ENCODE results near the gene C1orf216. TPM values are rescaled to one million over a fixed set of nuclear protein-coding genes. Genes with fewer than 3 reads are reported as not detected.
A peak's percentile ranks its signal among the peaks of the same experiment; 100 is the strongest.
"Not testable (repeated sequence)": the region's sequence is repeated elsewhere in the genome, so short reads cannot be mapped to it uniquely, and the experiment has no call there.

C1orf216 gene
- total RNA-seq, 2 donors from 2014 or later = 23.4 to 39.7 TPM

DNA sequence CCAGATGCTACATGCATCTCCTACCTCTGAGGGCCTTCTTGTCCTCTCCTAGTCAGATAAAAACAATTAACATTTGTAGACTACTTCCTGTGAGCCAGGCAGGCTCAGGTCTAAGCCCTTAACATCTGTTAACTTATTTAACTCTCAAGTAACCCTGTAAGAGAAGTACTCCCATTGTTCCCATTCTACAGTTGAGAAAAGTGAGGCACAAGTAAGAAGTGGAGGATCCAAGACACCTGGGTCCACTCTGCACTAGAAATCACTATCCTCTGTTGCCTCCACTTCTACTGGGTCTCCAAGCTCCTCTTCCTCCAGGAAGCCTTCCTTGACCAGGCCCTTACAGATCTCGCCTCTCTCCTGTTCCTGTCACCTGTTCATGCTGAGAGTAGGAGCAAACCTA, 9.7 kb downstream of the C1orf216 start:
- H3K4me3 ChIP-seq = no peak overlapping the region
- H3K4me1 ChIP-seq (ENCODE audit: control insufficient read depth in 1 of 2, low read depth in 2 of 2) = peaks cover 0 to 8% of the 10 kb centered on the region in 2 donors
- H3K27me3 ChIP-seq (replicated peaks; ENCODE audit: insufficient read depth) = no peaks in the 10 kb centered on the region
- H3K27ac ChIP-seq = no peak overlapping the region
- no peaks in the 10 kb centered on the region for H3K36me3 ChIP-seq
- TF ChIP-seq, protein P1, sequence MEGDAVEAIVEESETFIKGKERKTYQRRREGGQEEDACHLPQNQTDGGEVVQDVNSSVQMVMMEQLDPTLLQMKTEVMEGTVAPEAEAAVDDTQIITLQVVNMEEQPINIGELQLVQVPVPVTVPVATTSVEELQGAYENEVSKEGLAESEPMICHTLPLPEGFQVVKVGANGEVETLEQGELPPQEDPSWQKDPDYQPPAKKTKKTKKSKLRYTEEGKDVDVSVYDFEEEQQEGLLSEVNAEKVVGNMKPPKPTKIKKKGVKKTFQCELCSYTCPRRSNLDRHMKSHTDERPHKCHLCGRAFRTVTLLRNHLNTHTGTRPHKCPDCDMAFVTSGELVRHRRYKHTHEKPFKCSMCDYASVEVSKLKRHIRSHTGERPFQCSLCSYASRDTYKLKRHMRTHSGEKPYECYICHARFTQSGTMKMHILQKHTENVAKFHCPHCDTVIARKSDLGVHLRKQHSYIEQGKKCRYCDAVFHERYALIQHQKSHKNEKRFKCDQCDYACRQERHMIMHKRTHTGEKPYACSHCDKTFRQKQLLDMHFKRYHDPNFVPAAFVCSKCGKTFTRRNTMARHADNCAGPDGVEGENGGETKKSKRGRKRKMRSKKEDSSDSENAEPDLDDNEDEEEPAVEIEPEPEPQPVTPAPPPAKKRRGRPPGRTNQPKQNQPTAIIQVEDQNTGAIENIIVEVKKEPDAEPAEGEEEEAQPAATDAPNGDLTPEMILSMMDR (IDR thresholded peaks at IDR 0.05) = no peak
- DNase-seq (ENCODE audit: low spot score) = no peak
- no peaks in the 10 kb centered on the region for H3K9me3 ChIP-seq
- no peak for ATAC-seq (ENCODE audit: insufficient number of reproducible peaks, low FRiP score, low read depth)

DNA sequence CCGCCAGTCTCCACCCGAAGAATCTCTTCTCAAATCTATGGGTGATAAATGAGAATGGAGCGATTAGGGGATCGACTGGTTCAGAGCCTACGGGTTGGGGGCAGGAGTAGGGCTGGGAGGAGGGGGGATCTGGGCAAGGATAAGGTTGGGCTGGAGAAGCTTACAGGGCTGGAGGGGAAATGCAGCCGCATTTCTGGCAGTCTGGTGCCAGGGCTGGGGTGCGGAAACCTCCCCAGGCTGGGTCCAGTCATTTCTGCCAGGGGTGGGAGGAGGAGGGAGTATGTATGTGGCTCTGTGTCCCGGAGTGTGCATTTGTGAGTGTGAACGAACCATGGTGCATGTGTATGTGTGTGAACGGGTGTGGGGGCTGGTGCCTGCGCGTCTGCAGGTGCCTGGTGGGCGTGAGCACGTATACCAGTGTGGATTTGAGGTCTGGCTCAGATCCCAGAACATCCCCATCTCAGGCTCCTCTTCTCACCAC, 10.2 kb downstream of the C1orf216 start:
- peak overlapping the region; percentile 64 for H3K4me3 ChIP-seq
- DNase-seq (ENCODE audit: low spot score) (no peak), ATAC-seq (ENCODE audit: insufficient number of reproducible peaks, low FRiP score, low read depth) (no peak)
- H3K27me3 ChIP-seq (replicated peaks; ENCODE audit: insufficient read depth) = no peaks in the 10 kb centered on the region
- H3K27ac ChIP-seq = no peak overlapping the region
- TF ChIP-seq, protein P1 (IDR thresholded peaks at IDR 0.05) = no peak
- peaks cover 0 to 8% of the 10 kb centered on the region in 2 donors for H3K4me1 ChIP-seq (ENCODE audit: control insufficient read depth in 1 of 2, low read depth in 2 of 2)
- H3K36me3 ChIP-seq = no peaks in the 10 kb centered on the region
- H3K9me3 ChIP-seq = no peaks in the 10 kb centered on the region

DNA sequence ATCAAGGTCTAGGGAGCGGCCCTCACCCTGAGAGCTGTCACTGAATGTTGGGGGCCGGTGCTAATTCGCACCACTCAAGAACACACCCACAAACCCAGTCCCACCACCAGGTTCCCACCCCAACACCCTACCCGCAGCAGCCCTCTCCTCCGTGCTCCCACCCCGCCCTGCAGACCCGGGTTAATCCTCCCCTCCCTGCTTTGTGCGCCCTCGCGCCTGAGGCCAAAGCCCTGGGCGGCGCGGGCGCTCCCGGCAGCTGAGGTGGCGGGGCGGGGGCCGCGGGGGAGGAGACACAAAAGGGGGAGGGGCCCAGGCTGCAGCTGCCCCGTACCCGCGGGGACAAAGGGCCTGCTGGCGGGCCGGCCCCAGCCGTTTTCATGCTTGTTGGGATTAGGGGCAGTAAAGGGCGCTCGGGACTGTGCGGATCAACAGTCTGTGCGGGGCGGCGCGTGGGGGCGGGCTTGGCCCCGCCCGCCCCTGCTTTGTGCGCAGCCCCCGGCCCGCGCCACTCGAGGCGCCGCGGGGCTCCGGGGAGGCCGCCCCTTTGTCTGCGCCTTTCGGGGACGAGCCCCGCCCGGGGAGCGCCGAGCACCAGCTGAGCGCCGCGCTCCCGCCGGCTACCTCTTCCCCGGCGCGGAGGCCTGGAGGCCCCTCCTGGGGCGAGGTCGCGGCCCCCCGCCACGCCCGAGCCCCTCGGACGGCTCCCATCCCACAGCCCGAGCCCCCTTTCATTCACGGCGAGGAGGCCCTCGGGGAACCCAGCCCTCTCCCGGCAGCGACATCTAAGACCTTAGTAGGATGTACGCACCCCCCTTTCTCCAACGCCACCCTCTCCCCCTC, 10.9 kb downstream of the C1orf216 start:
- Histone ChIP-seq H3K4me3 (peak overlapping the region; percentile 64), H3K9me3 (no peaks in the 10 kb centered on the region), H3K36me3 (no peaks in the 10 kb centered on the region), H3K4me1 (ENCODE audit: control insufficient read depth in 1 of 2, low read depth in 2 of 2) (peaks cover 0 to 8% of the 10 kb centered on the region in 2 donors), H3K27me3 (replicated peaks; ENCODE audit: insufficient read depth) (no peaks in the 10 kb centered on the region), H3K27ac (no peak overlapping the region)
- ATAC-seq (ENCODE audit: insufficient number of reproducible peaks, low FRiP score, low read depth) = no peak
- TF ChIP-seq, protein P1 (IDR thresholded peaks at IDR 0.05) = no peak
- no peak for DNase-seq (ENCODE audit: low spot score)

DNA sequence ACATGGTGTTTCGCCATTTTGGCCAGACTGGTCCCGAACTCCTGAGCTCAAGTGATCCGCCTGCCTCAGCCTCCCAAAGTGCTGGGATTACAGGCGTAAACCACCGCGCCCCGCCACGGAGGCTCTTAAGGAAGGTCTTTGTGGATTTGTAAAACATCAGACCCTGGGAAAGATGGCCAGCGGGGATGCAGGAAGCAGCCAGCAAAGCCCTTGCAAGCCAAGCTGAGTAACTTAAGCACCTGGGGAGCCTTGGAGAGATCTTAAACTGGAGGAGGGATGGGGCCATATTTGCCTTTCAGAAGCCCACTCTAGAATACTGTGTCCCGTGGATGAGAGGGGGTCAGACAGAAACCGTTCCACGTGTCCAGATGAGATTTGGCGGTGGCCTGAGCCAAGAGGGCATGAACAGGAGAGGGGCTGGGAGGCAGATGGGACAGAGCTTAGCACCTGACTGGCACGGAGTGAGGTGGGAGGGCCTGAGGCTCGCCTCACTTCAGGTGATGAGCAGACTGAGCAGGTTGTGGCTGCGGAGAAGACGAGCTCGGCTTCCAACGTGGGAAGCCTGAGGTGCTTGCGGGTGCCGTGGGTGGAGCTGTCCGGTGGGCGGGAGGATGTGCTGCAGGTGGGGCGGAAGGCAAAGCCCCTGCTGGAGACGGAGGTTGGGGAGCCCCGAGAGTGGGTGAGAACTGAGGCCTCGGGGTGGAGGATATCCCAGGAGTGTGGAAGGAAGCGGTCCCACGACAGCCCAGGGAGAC, 11.7 kb downstream of the C1orf216 start:
- ATAC-seq (ENCODE audit: insufficient number of reproducible peaks, low FRiP score, low read depth) (no peak), DNase-seq (ENCODE audit: low spot score) (no peak)
- Histone ChIP-seq H3K36me3 (no peaks in the 10 kb centered on the region), H3K4me1 (ENCODE audit: control insufficient read depth in 1 of 2, low read depth in 2 of 2) (peaks cover 0 to 8% of the 10 kb centered on the region in 2 donors), H3K27ac (no peak overlapping the region), H3K27me3 (replicated peaks; ENCODE audit: insufficient read depth) (no peaks in the 10 kb centered on the region), H3K4me3 (peak overlapping the region; percentile 64), H3K9me3 (no peaks in the 10 kb centered on the region)
- TF ChIP-seq, protein P1 (IDR thresholded peaks at IDR 0.05) = no peak

DNA sequence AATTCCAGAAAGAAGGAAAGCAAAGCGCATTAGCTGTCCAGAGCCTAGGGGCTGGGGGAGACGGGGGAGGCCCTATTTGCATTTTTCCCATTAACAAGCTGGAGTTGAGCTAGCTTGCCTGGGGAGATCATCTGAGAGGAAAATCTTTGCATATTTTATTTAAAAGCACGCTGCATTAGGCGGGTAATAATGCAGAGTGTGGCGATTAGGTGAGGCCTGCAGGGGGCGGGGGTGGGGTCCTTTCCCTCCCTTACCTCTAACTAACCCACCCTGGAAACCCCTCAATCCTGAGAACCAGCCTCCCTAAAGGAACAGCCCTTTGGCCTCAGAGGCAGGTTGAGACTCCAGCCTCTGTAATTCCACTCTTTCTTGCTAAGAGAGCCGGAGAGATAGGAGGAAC, 16.2 kb downstream of the C1orf216 start:
- Histone ChIP-seq H3K27me3 (replicated peaks; ENCODE audit: insufficient read depth) (peaks cover 4% of the 10 kb centered on the region), H3K4me1 (ENCODE audit: control insufficient read depth in 1 of 2, low read depth in 2 of 2) (no peaks in the 10 kb centered on the region), H3K36me3 (no peaks in the 10 kb centered on the region), H3K9me3 (no peaks in the 10 kb centered on the region), H3K27ac (no peak overlapping the region), H3K4me3 (no peak overlapping the region)
- no peak for DNase-seq (ENCODE audit: low spot score)
- no peak for ATAC-seq (ENCODE audit: insufficient number of reproducible peaks, low FRiP score, low read depth)
- TF ChIP-seq, protein P1 (IDR thresholded peaks at IDR 0.05) = no peak

DNA sequence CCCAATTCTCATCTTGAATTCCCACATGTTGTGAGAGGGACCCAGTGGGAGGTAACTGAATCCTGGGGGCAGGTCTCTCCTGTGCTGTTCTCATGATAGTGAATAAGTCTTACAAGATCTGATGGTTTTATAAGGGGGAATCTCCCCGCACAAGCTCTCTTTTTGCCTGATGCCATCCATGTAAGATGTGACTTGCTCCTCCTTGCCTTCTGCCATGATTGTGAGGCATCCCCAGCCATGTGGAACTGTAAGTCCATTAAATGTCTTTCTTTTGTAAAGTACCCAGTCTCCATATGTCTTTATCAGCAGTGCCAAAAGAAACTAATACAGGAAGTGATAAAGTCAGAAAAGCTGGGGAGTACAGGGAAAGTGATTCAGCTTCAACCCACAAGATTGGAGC, 19.5 kb downstream of the C1orf216 start:
- ATAC-seq (ENCODE audit: insufficient number of reproducible peaks, low FRiP score, low read depth); H3K9me3 ChIP-seq; H3K27ac ChIP-seq; DNase-seq (ENCODE audit: low spot score); H3K36me3 ChIP-seq; H3K27me3 ChIP-seq (replicated peaks; ENCODE audit: insufficient read depth); H3K4me3 ChIP-seq; H3K4me1 ChIP-seq (ENCODE audit: control insufficient read depth in 1 of 2, low read depth in 2 of 2): not testable (repeated sequence)

Measured in thoracic aorta (tissue), 2 donors.